Measurements from ENCODE around the gene PPP1R15A.

GRCh38 chr19:48925240-48925843 lies 53.1 kb downstream of the PPP1R15A start:
- TF ChIP-seq CTCF (IDR thresholded peaks at IDR 0.05) (no peak), POLR2A (IDR thresholded peaks at IDR 0.05) (no peak)
